OCI-LY7 (cell line): ENCODE results near the gene TENT5C. TPM values are rescaled to one million over a fixed set of nuclear protein-coding genes. Genes with fewer than 3 reads are reported as not detected.
A peak's percentile ranks its signal among the peaks of the same experiment; 100 is the strongest.

Experiments
- BruUV-seq: library from RNA; stranded (reverse); fragments of 400-500 nt; replicated peaks from 2 replicates; lab custom pipeline; 2021; lab: Mats Ljungman, UMichigan
- CTCF ChIA-PET: fragments of 300-600 bp; sonication (Branson Sonifier 250); formaldehyde crosslinking; loops from one replicate; lab custom pipeline; 2022; ENCODE audit warnings: antibody characterized with exemption; ENCODE audit not compliant: unreplicated experiment; lab: Charles Lee
- POLR2A ChIA-PET: fragments of 300-600 bp; sonication (Branson Sonifier 250); formaldehyde crosslinking; loops from one replicate; lab custom pipeline; 2022; ENCODE audit warnings: antibody characterized with exemption; lab: Charles Lee
- DNase-seq: peaks from one replicate; pipeline ENCODE4 v3.0.0-alpha.2; 2015; ENCODE audit warnings: low spot score
- H2AFZ ChIP-seq: fragments of 200-600 bp; sonication (generic), shearing (Covaris generic); 2 replicates; pipeline ENCODE4 v1.6.1; 2014; ENCODE audit warnings: mild to moderate bottlenecking, antibody characterized with exemption, low read length, moderate library complexity
- H3K27ac ChIP-seq: fragments of 200-600 bp; sonication (generic); 2 replicates; pipeline ENCODE4 v1.5.1; 2014; ENCODE audit warnings: mixed run types, low read depth, mild to moderate bottlenecking, moderate library complexity, low read length, inconsistent platforms; ENCODE audit not compliant: poor library complexity, severe bottlenecking
- H3K36me3 ChIP-seq: fragments of 200-600 bp; sonication (generic); 2 replicates; pipeline ENCODE4 v1.6.1; 2014; ENCODE audit warnings: mild to moderate bottlenecking, antibody characterized with exemption, low read length, moderate library complexity, mixed read lengths; ENCODE audit not compliant: insufficient read depth
- H3K4me1 ChIP-seq: fragments of 200-600 bp; sonication (generic); 2 replicates; pipeline ENCODE4 v1.5.1; 2014; ENCODE audit warnings: mild to moderate bottlenecking, low read length; ENCODE audit not compliant: insufficient read depth, poor library complexity, severe bottlenecking
- H3K4me2 ChIP-seq: fragments of 200-600 bp; sonication (generic); 2 replicates; pipeline ENCODE4 v1.6.1; 2014; ENCODE audit warnings: mild to moderate bottlenecking, low read length
- H3K4me3 ChIP-seq: fragments of 200-600 bp; sonication (generic); 2 replicates; pipeline ENCODE4 v1.5.1; 2014; ENCODE audit warnings: mild to moderate bottlenecking, low read depth, low read length; ENCODE audit not compliant: poor library complexity, severe bottlenecking
- H3K79me2 ChIP-seq: fragments of 200-600 bp; sonication (generic); 2 replicates; pipeline ENCODE4 v1.6.1; 2016; ENCODE audit warnings: low read depth, mild to moderate bottlenecking, low read length, moderate library complexity, mixed read lengths; ENCODE audit not compliant: insufficient read depth
- H3K9me2 ChIP-seq: fragments of 200-600 bp; sonication (generic); 2 replicates; pipeline ENCODE4 v1.6.1; 2016; ENCODE audit warnings: mild to moderate bottlenecking, low read length, mixed read lengths; ENCODE audit not compliant: insufficient read depth
- H3K9me3 ChIP-seq: fragments of 200-600 bp; sonication (generic); 2 replicates; pipeline ENCODE4 v1.6.1; 2014; ENCODE audit warnings: mild to moderate bottlenecking, mixed run types, low read length, mixed read lengths
- H4K20me1 ChIP-seq: fragments of 200-600 bp; sonication (generic); 2 replicates; pipeline ENCODE4 v1.6.1; 2014; ENCODE audit warnings: mild to moderate bottlenecking, antibody characterized with exemption, low read length, moderate library complexity, mixed read lengths; ENCODE audit not compliant: insufficient read depth
- CTCF ChIP-seq: fragments of 200-600 bp; sonication (generic); conservative IDR thresholded peaks from 2 replicates; pipeline ENCODE4 v1.5.1; 2014; ENCODE audit warnings: mild to moderate bottlenecking, antibody characterized with exemption, low read length, moderate library complexity, mixed read lengths
- EZH2phosphoT487 ChIP-seq: fragments of 200-600 bp; sonication (generic); IDR thresholded peaks from 2 replicates; pipeline ENCODE4 v1.6.1; 2018; ENCODE audit warnings: low read depth, borderline replicate concordance, mild to moderate bottlenecking, mixed run types, antibody characterized with exemption, low read length, moderate library complexity, mixed read lengths
- intact Hi-C: fragments of 100-400 bp; cut with micrococcal nuclease; formaldehyde crosslinking; loops from one replicate; pipeline ENCODE4 v1.10.0; 2022; ENCODE audit not compliant: unreplicated experiment
- total RNA-seq, 2 experiments: library from RNA; depleted of rRNA in 1 of 2; stranded (reverse); fragments of >200 nt in 1 of 2; shearing (Covaris generic) in 1 of 2; gene quantifications; 2 replicates each; pipeline ENCODE4 v1.2.3, GENCODE V29; 2014 to 2022

The TENT5C gene
- total RNA-seq, 2 experiments from 2014 or later: 13.3 to 31.1 TPM

- ChIA-PET CTCF (interaction anchor here (0.8 to 2.8 kb wide), 9 partner anchors 8 to 102 kb away, joined by 3 to 12 read pairs (median 4); no protein-coding TSS in a partner anchor), POLR2A (interaction anchor here (0.6 to 29.0 kb wide), 10 partner anchors 9 to 101 kb away, joined by 3 to 760 read pairs (median 6); partner anchors contain the start of gene TENT5C)
- Histone ChIP-seq H3K4me1 (peaks cover 99% of the 10 kb centered on the region), H3K9me2 (no peaks in the 10 kb centered on the region), H3K27ac (peak overlapping the region; percentile 70), H3K79me2 (no peaks in the 10 kb centered on the region), H4K20me1 (no peaks in the 10 kb centered on the region), H3K9me3 (no peaks in the 10 kb centered on the region), H2AFZ (no peak overlapping the region), H3K36me3 (no peaks in the 10 kb centered on the region), H3K4me3 (peak overlapping the region; percentile 28), H3K4me2 (peak overlapping the region; percentile 86)
- BruUV-seq: no TSS peak
- intact Hi-C loops: loop anchor here (1.0 to 10.0 kb wide), 2 partner anchors 31 to 288 kb away; partner anchors contain the start of genes GDAP2, TENT5C and WDR3
- TF ChIP-seq CTCF (0 out of 2 replicates have a peak, but pooled peaks have one; percentile 13), EZH2phosphoT487 (no peak)
- DNase-seq: peak; percentile 71
Measured at GRCh38 chr1:117636637-117637425, 31.0 kb downstream of the TENT5C start.

- DNase-seq: no peak
- no TSS peak for BruUV-seq
- H3K36me3 ChIP-seq: no peaks in the 10 kb centered on the region
- CTCF ChIA-PET: interaction anchor here (0.9 to 2.8 kb wide), 5 partner anchors 9 to 104 kb away, joined by 3 to 12 read pairs (median 3); no protein-coding TSS in a partner anchor
- no peaks in the 10 kb centered on the region for H4K20me1 ChIP-seq
- intact Hi-C loops: loop anchor here (1.0 to 10.0 kb wide), 2 partner anchors 16 to 287 kb away; partner anchors contain the start of genes GDAP2 and WDR3
- TF ChIP-seq EZH2phosphoT487 (no peak), CTCF (no peak)
- H3K9me2 ChIP-seq: no peaks in the 10 kb centered on the region
- no peaks in the 10 kb centered on the region for H3K79me2 ChIP-seq
- H3K4me2 ChIP-seq: peak overlapping the region; percentile 86
- POLR2A ChIA-PET: interaction anchor here (0.6 to 29.0 kb wide), 10 partner anchors 8 to 572 kb away, joined by 3 to 760 read pairs (median 4); partner anchors contain the start of gene TENT5C
- H2AFZ ChIP-seq: no peak overlapping the region
- H3K4me3 ChIP-seq: peak overlapping the region; percentile 26
- H3K9me3 ChIP-seq: no peaks in the 10 kb centered on the region
- peak overlapping the region; percentile 70 for H3K27ac ChIP-seq
- peaks cover 100% of the 10 kb centered on the region for H3K4me1 ChIP-seq
Measured at GRCh38 chr1:117638141-117638540, 32.3 kb downstream of the TENT5C start.
